ENCODE measurements around the gene TPRN.

TPRN gene

DNA sequence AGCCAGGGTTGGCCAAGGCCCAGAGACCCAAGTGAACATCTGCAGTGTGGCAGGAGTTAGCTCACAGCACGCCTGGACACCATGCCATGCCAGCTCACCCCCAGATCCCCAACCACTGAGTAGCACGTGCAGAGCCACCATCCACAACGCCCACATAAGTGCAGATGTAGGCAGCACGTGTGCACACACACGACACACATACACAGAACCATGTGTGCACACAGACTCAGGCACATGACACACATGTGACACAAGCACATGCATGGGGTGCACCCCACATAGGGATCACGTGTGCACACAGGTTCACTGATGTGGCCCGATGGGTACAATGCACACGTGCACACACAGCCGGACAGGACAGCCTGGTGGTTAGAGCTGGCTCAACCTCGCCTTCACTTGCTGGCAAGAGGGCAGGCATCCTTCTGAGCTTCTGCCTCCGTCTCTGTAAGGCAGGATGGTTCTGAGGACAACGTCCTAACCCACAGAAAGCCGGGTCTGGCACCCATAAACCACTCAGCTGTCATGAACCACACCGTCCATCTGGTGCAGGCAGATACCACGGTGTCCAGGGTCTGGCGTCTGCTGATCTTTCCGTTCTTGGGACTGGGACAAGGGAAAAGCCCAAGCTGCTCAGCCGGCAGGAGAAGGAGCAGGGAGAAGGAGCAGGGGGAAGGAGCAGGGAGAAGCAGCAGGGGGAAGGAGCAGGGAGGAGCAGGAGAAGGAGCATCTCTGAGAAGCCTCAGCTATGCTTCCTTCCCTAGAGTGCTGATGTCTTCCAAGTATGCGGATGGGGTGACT lies 42.7 kb downstream of the TPRN start:
- DNase-seq, result no peak

DNA sequence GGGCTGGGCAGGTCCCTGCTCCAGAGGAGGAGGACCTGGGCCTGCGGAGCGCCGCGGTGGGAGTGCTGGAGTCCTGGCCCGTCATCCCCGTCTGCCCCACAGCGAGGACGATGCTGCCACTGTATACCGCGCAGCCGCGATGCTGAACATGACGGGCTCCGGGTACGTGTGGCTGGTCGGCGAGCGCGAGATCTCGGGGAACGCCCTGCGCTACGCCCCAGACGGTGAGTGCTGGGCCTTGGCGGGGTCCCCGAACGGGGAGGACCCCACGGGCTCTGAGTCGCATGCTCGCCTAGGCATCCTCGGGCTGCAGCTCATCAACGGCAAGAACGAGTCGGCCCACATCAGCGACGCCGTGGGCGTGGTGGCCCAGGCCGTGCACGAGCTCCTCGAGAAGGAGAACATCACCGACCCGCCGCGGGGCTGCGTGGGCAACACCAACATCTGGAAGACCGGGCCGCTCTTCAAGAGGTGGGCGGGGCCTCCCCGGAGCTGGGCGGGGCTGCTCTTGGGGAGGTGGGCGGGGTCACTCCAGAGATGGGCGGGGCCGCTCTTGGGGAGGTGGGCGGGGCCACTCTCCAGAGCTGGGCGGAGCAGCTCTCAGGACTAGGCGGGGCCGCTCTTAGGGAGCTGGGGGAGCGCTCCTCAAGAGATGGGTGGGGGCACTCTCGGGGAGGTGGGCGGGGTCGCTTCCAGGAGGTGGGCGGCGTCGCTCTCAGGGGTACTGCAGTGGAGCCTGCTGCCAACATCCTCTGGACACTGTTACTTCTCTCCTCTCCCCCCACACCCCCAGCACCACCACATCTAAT lies 43.8 kb downstream of the TPRN start:
- peak; percentile 88 for DNase-seq

DNA sequence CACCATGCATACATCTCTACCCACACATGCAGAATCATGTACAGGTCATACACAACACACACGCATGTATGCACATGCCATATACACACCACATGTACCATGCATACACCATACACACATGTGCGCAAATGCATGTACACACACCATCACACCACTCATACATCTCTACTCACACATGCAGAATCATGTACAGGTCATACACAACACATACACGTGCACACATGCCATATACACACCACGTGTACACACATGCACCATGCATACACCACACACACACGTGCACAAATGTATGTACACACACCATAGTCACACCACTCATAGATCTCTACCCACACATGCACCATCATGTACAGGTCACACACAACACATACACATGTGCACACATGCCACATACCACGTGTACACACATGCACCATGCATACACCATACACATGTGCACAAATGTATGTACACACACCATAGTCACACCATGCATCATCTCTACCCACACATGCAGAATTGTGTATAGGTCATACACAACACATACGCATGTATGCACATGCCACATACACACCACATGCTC lies 47.6 kb downstream of the TPRN start:
- no peak for DNase-seq

DNA sequence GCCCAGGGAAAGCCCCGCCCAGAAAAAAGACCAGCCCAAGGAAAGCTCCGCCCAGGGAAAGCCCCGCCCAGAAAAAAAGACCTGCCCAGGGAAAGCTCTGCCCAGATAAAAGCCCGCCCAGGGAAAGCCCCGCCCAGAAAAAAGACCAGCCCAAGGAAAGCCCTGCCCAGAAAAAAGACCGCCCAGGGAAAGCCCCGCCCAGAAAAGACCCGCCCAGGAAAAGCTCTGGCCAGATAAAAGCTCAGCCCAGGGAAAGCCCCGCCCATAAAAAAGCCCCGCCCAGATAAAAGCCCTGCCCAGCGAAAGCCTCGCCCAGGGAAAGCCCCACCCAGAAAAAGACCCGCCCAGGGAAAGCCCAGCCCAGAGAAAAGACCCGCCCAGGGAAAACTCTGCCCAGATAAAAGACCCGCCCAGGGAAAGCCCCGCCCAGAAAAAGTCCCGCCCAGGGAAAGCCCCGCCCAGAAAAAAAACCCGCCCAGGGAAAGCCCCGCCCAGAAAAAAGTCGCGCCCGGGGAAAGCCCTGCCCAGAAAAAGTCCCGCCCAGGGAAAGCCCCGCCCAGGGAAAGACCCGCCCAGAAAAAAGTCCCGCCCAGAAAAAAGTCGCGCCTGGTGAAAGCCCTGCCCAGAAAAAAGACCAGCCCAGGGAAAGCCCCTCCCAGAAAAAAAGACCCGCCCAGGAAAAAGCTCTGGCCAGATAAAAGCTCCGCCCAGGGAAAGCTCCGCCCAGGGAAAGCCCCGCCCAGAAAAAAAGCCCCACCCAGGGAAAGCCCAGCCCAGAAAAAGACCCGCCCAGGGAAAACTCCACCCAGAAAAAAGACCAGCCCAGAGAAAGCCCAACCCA lies 49.7 kb downstream of the TPRN start:
- peak; percentile 83 for DNase-seq

DNA sequence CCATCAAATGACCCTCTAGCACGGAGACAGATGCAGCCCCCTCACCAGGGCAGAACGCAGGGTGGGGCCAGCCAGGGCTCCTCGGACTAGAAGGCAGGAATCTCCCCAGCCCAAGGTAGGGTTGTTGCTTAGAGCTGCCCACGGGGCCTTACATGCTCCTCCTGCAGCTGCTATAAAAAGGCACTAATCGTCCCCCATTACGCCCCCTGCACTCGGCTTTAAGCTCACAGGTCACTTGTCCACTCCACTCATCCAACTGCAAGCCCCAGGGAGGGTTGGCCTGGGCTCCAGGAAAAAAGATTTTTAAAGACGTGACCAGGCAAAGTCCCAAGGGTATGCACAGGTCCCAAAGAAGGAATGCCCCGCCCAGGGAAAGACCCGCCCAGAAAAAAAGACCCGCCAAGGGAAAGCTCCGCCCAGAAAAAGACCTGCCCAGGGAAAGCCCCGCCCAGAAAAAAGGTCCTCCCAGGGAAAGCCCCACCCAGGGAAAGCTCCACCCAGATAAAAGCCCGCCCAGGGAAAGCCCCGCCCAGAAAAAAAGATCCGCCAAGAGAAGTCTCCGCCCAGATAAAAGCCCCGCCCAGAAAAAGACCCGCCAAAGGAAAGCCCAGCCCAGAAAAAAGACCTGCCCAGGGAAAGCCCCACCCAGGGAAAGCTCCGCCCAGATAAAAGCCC lies 50.5 kb downstream of the TPRN start:
- DNase-seq, result no peak

DNA sequence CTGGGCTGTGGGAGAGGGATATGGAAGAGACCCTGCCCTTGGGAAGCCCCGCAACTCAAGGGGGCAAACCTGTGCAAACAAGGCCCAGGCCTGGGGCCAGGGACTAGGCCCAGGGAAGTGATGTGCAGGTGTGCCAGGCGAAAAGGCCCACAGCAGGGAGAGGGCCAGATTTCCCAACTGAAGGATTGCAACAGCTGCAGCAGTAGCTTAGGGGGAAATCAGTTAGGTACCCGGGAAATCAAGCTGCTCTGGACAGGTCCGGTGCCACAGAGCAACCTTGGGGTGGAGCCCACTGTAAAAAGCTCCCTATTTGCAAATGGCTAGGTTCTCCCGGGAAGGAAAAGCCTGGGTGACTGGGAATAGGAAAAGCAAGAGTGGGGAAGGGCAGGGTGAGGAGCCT lies 51.2 kb downstream of the TPRN start:
- no peak for DNase-seq

DNA sequence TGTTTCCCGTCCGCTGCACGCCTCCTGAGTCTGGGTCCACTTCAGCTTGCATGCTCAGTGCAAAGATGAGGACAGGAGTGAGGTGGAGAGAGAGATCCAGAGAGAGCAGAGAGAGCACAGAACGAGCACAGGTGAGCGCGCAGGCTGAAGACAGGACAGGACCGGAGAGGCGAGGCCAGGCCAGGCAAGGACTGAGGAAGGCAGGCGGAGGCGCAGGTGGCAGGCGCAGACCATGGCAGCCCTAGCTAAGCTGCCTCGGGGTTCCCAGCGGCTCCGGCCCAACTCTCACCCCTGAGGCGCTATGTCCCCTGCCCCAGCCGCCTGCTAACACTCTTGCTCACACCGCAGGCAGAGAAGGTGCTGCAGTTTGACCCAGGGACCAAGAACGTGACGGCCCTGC lies 51.9 kb downstream of the TPRN start:
- no peak for DNase-seq

DNA sequence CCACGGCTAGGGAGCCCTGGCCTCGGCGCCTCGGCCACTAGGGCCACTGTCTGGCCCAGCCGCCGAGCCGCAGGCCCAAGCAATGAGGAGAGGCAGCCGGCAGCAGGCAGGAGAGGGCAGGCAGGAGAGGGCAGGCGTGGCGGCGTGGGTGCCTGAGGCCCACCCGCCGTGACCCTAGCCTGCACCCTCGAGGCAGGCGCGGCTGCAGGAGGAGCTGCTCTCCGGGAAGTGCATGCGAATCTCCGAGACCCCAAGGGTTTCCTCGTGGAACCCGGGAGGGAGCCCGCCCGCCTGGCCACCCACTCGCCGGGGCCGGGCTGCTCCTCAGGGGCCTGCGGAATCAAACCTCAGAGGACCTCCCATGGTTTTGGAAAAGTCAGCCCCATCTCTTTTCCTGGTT lies 52.3 kb downstream of the TPRN start:
- DNase-seq, result no peak

DNA sequence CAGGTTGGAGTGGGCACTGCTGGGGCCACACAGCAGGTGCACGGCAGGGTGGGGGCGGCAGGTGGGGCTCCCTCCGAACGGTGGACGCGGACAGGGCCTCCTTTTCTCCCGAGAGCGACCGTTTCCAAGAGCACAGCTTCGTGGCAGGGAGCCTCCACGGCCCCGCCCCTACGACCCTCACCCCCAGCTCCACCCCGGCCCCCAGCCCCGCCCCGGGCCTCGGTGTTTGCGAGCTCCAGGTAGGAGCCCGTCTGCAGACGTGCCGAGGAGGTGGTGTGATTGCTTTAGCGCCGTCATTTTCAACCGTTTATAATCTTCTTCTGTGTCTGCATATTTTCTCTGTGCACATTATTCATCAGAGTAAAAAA lies 52.8 kb downstream of the TPRN start:
- DNase-seq, result no peak

DNA sequence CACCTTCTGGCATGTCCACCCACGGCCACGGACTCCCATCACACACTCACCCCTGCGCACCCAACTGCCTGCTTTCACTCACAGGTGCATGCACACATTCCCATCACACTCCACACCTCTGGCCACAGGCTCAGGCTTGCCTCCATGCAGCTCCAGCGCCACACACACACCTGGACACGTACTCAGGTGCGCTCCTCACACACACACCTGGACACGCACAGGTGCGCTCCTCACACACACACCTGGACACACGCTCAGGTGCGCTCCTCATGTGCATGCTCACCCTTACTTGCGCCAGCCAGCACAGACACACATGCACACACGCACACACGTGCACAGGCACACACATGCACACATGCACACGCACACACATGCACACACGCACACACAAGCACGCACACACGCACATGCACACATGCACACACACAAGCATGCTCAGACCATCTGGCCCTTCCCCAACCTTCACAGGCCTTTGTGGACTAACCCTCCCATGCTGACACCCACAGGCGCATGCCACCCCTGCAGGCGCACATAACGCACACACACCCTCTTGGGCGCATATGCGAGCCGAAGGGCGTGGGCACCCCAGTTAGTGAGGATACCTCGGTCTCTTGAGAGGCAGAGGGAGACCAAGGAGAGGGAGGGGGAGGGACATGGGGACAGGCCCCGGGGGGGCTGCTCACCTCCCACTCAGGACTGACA lies 53.3 kb downstream of the TPRN start:
- no peak for DNase-seq

DNA sequence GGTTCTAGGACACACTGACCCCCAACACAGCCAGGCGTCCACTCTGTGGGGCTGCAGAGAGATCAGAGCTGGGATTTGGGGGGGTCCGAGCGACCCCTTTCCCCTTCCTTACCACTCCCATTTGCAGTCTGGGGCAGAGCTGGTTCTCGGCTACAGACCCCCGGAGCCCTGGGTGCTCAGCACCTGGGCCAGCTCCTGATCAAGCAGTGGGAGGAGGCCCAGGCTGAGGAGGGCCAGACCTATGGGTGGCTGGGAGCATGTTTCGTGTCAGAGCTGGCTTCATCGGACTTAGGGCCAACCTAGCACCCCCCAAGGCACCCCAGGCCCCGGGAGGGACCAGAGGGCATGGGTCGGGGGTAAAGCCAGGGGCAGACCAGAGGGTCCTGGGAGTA lies 54.0 kb downstream of the TPRN start:
- DNase-seq, result no peak

DNA sequence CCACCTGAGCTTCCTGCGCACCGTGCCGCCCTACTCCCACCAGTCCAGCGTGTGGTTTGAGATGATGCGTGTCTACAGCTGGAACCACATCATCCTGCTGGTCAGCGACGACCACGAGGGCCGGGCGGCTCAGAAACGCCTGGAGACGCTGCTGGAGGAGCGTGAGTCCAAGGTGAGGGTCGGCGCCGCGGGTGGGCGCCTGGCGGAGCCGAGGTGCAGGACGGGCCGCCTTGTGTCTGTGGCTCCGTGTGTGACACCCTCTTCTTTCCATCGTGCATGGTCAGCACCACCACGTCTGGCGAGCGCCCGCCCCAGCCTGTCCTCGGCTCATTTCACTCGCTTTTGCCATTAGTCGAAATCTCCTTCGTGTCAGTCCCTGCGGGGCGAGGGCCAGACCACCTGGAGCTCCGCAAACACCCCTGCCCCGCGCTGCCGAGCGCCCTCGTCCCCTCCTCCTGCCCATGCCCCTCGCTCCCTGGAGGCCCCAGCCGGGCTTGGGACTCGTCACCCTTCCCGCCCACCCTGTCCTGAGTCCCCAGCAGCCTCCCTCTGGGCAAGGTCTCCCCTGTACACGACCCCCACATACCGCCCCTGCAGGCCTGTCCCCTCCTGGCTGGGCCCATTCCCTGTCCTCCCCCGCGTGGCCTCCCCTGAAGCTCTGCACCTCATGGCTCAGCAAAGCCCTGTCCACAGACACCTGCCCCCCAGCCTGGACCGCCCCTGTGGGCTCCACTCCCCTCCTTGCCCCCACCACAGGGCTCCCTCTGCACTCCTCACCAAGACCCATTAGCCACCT lies 54.6 kb downstream of the TPRN start:
- no peak for DNase-seq

DNA sequence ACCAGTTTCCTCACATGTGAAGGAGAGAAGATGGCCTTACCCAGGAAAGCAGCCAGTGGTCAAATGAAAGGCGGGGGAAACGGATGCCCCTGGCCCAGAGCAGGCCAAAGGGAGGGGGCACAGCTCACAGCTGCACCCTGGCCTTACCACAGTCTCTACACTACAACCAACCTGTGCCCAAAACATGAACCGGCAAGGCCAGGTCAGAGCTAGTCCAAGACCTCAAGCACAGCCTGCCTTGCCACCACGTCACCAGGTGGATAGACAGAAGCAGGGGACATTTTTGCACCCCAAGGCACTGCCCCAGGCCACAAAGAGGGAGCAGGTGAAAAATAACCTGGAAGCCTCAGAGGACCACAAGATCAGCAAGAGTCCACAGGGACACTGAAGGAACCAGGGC lies 57.1 kb downstream of the TPRN start:
- DNase-seq, result no peak

DNA sequence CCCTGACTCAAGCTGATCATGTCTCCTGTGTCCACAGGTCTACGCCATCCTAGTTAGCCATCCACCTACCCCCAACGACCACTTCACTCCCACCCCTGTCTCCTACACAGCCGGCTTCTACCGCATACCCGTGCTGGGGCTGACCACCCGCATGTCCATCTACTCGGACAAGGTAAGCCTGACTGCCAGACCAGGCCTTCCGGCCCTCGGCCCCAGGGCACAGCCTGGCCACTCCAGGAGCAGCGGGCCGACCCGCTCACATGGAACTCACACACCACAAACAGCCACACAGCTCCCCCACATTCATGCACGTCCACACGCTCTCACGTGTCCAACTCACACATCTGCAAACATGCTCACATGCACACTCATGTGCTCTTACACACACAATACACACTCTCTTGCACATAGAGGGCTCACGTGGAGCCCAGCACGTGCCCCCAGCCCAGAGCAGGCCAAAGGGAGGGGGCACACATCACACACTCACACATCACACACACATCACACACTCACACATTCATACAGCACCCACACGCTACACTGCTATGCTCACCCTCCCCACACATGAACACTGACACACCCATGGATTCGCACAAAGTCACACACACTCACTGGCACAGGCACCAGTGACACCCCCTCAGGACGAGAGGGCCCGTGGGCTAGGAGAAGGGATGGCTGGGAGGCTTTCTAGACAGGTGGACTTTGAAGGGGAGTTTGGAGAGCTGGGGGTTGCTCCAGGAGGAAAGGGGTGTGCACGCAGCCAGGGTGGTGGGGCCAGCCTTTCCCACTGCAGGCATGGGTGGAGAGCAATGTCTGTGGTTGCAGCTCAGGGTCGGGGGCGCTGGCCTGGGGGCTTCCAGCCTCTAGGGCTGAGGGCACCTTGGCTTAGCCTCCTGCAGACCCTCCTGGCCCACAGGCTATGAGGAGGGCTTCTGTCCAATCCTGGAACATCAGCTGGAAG lies 58.3 kb downstream of the TPRN start:
- DNase-seq, result no peak

Data from activated effector memory CD4-positive, alpha-beta T cell treated with anti-CD3 and anti-CD28 coated beads, Interleukin-2, amount 50 U/mL, for 16 hours (primary cell).